GM12864 (cell line): ENCODE data around the gene NFIX.

Experiments
- DNase-seq: peaks from one replicate; pipeline ENCODE4 v3.0.0-alpha.2; 2011; ENCODE audit warnings: low read depth
- H3K4me3 ChIP-seq: 2 replicates; pipeline ENCODE4 v1.5.1; 2011; ENCODE audit warnings: mild to moderate bottlenecking, low read depth, low read length, control low read depth
- TF ChIP-seq, protein P1 (sequence below): IDR thresholded peaks from 2 replicates; pipeline ENCODE4 v1.5.1; 2011; ENCODE audit warnings: low read depth, mild to moderate bottlenecking, moderate library complexity, low read length, control low read depth, inconsistent platforms; ENCODE audit errors: missing control alignments

The NFIX gene

DNA sequence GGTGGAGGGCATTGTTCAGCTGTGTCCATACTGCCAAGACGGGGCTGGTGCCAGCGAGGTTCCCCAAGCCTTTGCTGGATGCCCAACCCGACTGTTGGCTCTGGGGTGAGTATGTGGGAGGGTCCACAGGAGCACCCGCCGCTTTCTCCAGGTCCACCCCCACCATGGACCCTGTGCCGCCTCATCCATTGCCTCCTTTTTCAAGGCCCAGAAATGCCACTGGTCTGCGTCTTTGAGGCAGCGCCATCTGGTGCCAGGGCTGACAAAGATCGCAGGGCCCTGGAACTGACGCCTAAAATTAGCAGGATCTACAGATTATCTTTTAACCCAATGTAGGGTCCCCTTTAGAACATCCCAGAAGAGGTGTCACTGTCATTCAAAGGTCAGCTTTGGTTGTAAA lies 34.6 kb downstream of the NFIX start:
- DNase-seq = no peak
- TF ChIP-seq, protein P1, sequence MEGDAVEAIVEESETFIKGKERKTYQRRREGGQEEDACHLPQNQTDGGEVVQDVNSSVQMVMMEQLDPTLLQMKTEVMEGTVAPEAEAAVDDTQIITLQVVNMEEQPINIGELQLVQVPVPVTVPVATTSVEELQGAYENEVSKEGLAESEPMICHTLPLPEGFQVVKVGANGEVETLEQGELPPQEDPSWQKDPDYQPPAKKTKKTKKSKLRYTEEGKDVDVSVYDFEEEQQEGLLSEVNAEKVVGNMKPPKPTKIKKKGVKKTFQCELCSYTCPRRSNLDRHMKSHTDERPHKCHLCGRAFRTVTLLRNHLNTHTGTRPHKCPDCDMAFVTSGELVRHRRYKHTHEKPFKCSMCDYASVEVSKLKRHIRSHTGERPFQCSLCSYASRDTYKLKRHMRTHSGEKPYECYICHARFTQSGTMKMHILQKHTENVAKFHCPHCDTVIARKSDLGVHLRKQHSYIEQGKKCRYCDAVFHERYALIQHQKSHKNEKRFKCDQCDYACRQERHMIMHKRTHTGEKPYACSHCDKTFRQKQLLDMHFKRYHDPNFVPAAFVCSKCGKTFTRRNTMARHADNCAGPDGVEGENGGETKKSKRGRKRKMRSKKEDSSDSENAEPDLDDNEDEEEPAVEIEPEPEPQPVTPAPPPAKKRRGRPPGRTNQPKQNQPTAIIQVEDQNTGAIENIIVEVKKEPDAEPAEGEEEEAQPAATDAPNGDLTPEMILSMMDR = peak; percentile 36
- no peak overlapping the region for H3K4me3 ChIP-seq

DNA sequence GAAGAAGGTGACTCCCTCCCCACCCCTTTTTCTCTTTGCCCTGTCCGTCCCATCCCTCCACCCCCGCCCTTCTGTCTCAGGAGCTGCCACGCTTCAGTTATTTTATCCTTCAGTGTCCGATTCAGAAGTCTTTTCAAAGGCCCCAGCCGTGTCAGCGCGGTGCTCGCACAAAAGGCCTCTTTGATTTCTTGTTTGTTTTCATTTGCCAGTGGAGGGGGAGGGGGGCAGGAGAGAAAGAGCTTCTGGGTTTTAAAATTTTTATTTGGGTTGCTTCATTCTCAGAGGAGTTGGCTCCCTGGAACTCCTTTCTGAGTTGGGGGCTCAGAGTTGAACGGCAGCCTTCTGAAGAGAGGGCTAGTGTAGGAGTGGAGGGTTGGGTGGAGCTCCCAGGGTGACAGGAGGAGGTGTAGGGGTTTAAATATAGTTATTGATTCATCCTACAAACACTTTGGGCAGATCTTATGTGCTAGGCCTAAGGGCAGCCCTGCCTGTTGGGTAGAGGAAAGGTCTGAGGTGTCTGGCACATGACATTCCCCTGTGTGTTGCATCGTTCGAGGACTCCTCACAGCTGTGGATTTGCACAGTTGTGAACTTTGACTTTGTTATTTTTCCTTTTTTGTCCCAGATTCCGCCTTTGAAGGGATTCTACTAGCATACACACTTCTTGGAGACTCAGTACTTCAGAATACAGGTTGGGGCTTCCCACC lies 36.8 kb downstream of the NFIX start:
- TF ChIP-seq, protein P1 = no peak
- no peak for DNase-seq
- no peak overlapping the region for H3K4me3 ChIP-seq

DNA sequence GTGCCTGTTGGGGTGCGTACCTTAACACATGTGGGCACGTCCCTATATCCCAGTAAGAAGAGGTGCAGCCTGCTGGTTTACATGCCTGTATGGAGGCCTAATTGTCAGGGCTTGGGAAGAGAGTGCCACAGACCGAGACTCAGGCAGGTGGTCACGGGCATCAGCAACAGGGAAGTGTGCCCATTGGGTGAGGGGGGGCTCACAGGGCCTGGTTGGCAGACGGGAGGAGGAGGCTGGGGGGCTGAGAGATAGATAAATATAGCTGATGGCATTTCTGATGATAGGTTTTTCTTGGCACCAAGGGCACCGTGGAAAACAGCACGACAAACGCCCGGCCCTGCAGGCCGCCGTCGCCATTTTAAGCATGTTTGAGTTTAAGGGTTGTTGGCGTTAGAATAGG lies 37.6 kb downstream of the NFIX start:
- TF ChIP-seq, protein P1 = no peak
- H3K4me3 ChIP-seq = no peak overlapping the region
- no peak for DNase-seq

DNA sequence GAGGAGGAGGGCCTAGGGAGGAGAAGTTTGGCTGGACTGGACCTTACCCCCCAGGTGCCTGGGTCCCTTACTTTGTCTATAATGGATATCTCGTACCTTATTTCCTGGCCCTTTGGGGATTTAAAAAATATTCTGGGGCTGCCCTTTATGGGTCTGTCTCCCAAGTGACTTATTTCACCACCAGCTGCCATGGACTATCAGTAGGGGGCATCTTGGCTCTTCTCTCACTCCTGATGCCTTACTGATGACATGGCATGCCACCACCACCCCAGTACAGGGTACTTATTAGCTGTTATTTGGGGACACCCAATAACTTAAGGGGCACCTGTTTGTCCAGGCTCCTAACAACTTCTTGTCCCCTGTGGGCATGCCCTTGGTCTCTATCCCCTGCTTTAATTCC lies 38.0 kb downstream of the NFIX start:
- no peak for DNase-seq
- no peak overlapping the region for H3K4me3 ChIP-seq
- TF ChIP-seq, protein P1 = no peak

DNA sequence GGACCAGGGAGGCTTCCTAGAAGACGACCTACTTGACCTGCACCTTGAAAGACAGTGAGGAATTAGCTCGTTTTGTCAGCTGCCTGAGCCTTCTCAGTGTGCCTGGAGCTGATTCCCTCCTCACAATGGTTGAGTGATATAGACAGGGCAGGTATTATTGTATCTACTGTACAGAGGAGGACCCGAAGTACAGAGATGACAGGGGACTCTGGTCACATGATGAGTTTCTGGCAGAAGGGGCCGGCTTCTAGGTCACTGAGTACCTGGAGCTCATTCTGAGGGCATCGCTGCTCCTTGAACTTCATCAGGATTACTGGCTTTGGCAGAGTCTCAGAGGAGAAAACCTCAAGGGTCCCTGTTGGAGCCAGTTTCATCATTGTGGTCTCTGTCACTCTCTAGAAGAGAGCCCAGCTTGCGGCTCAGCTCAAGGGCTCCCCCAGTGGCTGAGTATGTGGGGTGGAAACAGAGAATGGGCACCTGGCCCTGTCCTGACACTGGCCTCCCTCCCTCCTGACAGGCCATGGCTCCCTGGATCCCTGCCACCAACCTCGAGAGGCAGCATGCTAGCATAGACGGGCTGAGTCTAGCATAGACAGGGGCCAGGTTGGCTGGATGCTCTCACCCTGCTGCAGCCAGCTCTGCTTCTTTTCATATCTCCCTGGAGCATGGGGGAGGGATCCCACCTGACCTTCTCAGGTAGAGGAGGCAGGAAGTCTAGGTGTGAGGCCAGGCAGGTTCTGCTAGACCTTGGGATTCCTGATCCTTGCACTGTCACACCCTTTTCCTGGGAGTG lies 38.7 kb downstream of the NFIX start:
- H3K4me3 ChIP-seq = no peak overlapping the region
- TF ChIP-seq, protein P1 = peak; percentile 97
- DNase-seq = no peak

DNA sequence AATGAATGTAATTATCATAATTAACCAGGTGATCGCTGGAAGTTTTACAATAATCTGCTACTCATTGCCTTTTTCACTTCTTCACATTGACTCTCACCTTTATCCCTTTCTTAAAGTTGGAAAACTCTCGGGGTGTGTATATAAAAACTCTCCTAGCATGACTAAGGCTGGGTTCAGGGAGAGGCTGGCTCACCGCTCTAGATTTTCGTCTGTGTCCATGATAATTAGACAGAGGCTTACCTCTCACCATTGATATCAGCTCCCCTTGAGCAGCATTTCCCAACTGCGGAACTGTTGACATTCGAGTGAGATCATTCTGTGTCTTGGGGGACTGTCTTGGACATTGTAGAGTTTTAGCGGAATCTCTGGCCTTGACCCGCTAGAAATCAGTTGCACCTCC lies 39.4 kb downstream of the NFIX start:
- DNase-seq = no peak
- H3K4me3 ChIP-seq = no peak overlapping the region
- TF ChIP-seq, protein P1 = no peak
